HEK293 (cell line): ENCODE data around the gene LVRN.

Source experiments
- CTCF ChIA-PET: fragments of 350-600 bp; formaldehyde crosslinking; extraction: SDS; loops from one replicate; lab custom pipeline; 2021; ENCODE audit warnings: antibody characterized with exemption; lab: Yijun Ruan, JAX
- POLR2A ChIA-PET: fragments of 300-600 bp; formaldehyde crosslinking; extraction: SDS; loops from one replicate; lab custom pipeline; 2020; ENCODE audit warnings: antibody characterized with exemption, inconsistent platforms; lab: Yijun Ruan, JAX
- H3K27ac ChIP-seq: fragments of 200-500 bp; sonication (Bioruptor generic); 2 replicates; pipeline ENCODE4 v1.5.1; 2014; ENCODE audit warnings: low read depth, low read length, control low read depth, inconsistent platforms; ENCODE audit errors: extremely low read depth
- H3K36me3 ChIP-seq, 2 experiments: fragments of 200-500 bp in 1 of 2; sonication (Bioruptor generic) in 1 of 2; 1 replicate in 1 of 2; 2 replicates in 1 of 2; pipeline ENCODE4 v1.5.1; 2014 to 2017; ENCODE audit warnings: inconsistent platforms in 2 of 2, low read length in 2 of 2; ENCODE audit not compliant: control insufficient read depth in 2 of 2, insufficient read depth in 1 of 2
- H3K4me1 ChIP-seq: fragments of 200-500 bp; sonication (Bioruptor generic); 2 replicates; pipeline ENCODE4 v1.5.1; 2014; ENCODE audit warnings: mild to moderate bottlenecking, low read length, inconsistent platforms; ENCODE audit not compliant: control insufficient read depth, insufficient read depth
- H3K4me3 ChIP-seq: 2 replicates; pipeline ENCODE4 v1.5.1; 2011; ENCODE audit warnings: low read depth, mild to moderate bottlenecking, control low read depth, low read length, moderate library complexity
- H3K9me3 ChIP-seq: fragments of 200-500 bp; sonication (Bioruptor generic); 2 replicates; pipeline ENCODE4 v1.5.1; 2014; ENCODE audit warnings: low read depth, low read length, inconsistent platforms; ENCODE audit not compliant: control insufficient read depth, insufficient read depth
- BCL11A ChIP-seq: fragments of 450-650 bp; formaldehyde crosslinking; IDR thresholded peaks from 2 replicates; pipeline ENCODE4 v1.5.1; 2016; ENCODE audit warnings: low read depth, missing biosample characterization, missing genetic modification characterization
- INSM2 ChIP-seq: fragments of 450-650 bp; formaldehyde crosslinking; IDR thresholded peaks from 2 replicates; pipeline ENCODE4 v1.5.1; 2016; ENCODE audit warnings: missing biosample characterization, missing genetic modification characterization
- PBX3 ChIP-seq: sonication (generic); formaldehyde crosslinking; IDR thresholded peaks from 2 replicates; pipeline ENCODE4 v1.8.1; 2022; ENCODE audit warnings: mild to moderate bottlenecking, moderate library complexity, missing genetic modification reagents
- PRDM1 ChIP-seq: fragments of 450-650 bp; formaldehyde crosslinking; IDR thresholded peaks from 2 replicates; pipeline ENCODE4; 2016; ENCODE audit warnings: missing biosample characterization, missing genetic modification characterization
- SETDB1 ChIP-seq: IDR thresholded peaks from one replicate; pipeline ENCODE4 v1.6.1; 2017; ENCODE audit warnings: mild to moderate bottlenecking, low read length, moderate library complexity, mixed read lengths; ENCODE audit not compliant: insufficient read length
- SP2 ChIP-seq: fragments of 450-650 bp; formaldehyde crosslinking; IDR thresholded peaks from 2 replicates; pipeline ENCODE4 v1.5.1; 2016; ENCODE audit warnings: missing biosample characterization, missing genetic modification characterization
- YY1 ChIP-seq: fragments of 450-650 bp; formaldehyde crosslinking; IDR thresholded peaks from 2 replicates; pipeline ENCODE4 v1.5.1; 2018; ENCODE audit warnings: missing biosample characterization, missing genetic modification characterization
- ZBTB44 ChIP-seq: fragments of 450-650 bp; IDR thresholded peaks from 2 replicates; pipeline ENCODE4 v1.5.1; 2018; ENCODE audit warnings: missing biosample characterization, mild to moderate bottlenecking, missing genetic modification characterization
- ZBTB7A ChIP-seq: fragments of 450-650 bp; formaldehyde crosslinking; IDR thresholded peaks from 2 replicates; pipeline ENCODE4 v1.5.1; 2016; ENCODE audit warnings: low read depth, missing biosample characterization, missing genetic modification characterization
- ZFP69B ChIP-seq: fragments of 450-650 bp; formaldehyde crosslinking; IDR thresholded peaks from 2 replicates; pipeline ENCODE4 v1.5.1; 2016; ENCODE audit warnings: missing biosample characterization, missing genetic modification characterization
- ZNF121 ChIP-seq: fragments of 450-650 bp; formaldehyde crosslinking; IDR thresholded peaks from 2 replicates; pipeline ENCODE4 v1.5.1; 2016; ENCODE audit warnings: missing biosample characterization, missing genetic modification characterization
- ZNF133 ChIP-seq: fragments of 450-650 bp; formaldehyde crosslinking; IDR thresholded peaks from 2 replicates; pipeline ENCODE4 v1.5.1; 2016; ENCODE audit warnings: missing biosample characterization, missing genetic modification characterization
- ZNF16 ChIP-seq: fragments of 450-650 bp; formaldehyde crosslinking; IDR thresholded peaks from 2 replicates; pipeline ENCODE4 v1.5.1; 2016; ENCODE audit warnings: low read depth, missing biosample characterization, missing genetic modification characterization
- ZNF184 ChIP-seq: fragments of 450-650 bp; IDR thresholded peaks from 2 replicates; pipeline ENCODE4 v1.5.1; 2018; ENCODE audit warnings: missing biosample characterization, mild to moderate bottlenecking, missing genetic modification characterization
- ZNF266 ChIP-seq: fragments of 450-650 bp; formaldehyde crosslinking; IDR thresholded peaks from 2 replicates; pipeline ENCODE4 v1.5.1; 2016; ENCODE audit warnings: missing biosample characterization, missing genetic modification characterization, low read depth
- ZNF274 ChIP-seq, 2 experiments: fragments of 200-500 bp in 1 of 2; fragments of 450-650 bp in 1 of 2; sonication (Bioruptor generic) in 1 of 2; formaldehyde crosslinking in 1 of 2; IDR thresholded peaks; 2 replicates each; pipeline versions ENCODE4 v1.5.1 to v1.6.1; 2014 to 2016; ENCODE audit warnings: borderline replicate concordance in 1 of 2, inconsistent platforms in 1 of 2, low read length in 1 of 2, missing biosample characterization in 1 of 2, missing genetic modification characterization in 1 of 2
- ZNF292 ChIP-seq: fragments of 450-650 bp; formaldehyde crosslinking; IDR thresholded peaks from 2 replicates; pipeline ENCODE4 v1.5.1; 2016; ENCODE audit warnings: low read depth, missing biosample characterization, missing genetic modification characterization, borderline replicate concordance
- ZNF311 ChIP-seq: fragments of 450-650 bp; formaldehyde crosslinking; IDR thresholded peaks from 2 replicates; pipeline ENCODE4 v1.5.1; 2017; ENCODE audit warnings: missing biosample characterization, missing genetic modification characterization, borderline replicate concordance
- ZNF335 ChIP-seq: fragments of 450-650 bp; formaldehyde crosslinking; conservative IDR thresholded peaks from 2 replicates; pipeline ENCODE4 v1.5.1; 2016; ENCODE audit warnings: missing biosample characterization, missing genetic modification characterization
- ZNF488 ChIP-seq: fragments of 450-650 bp; formaldehyde crosslinking; IDR thresholded peaks from 2 replicates; pipeline ENCODE4 v1.5.1; 2016; ENCODE audit warnings: missing biosample characterization, missing genetic modification characterization
- ZNF521 ChIP-seq: fragments of 450-650 bp; formaldehyde crosslinking; IDR thresholded peaks from 2 replicates; pipeline ENCODE4 v1.5.1; 2017; ENCODE audit warnings: missing biosample characterization, mild to moderate bottlenecking, missing genetic modification characterization
- ZNF561 ChIP-seq: fragments of 450-650 bp; IDR thresholded peaks from 2 replicates; pipeline ENCODE4 v1.5.1; 2018; ENCODE audit warnings: missing biosample characterization, missing genetic modification characterization, borderline replicate concordance
- ZNF624 ChIP-seq: fragments of 450-650 bp; formaldehyde crosslinking; IDR thresholded peaks from 2 replicates; pipeline ENCODE4 v1.5.1; 2017; ENCODE audit warnings: missing biosample characterization, missing genetic modification characterization
- ZNF664 ChIP-seq: fragments of 450-650 bp; formaldehyde crosslinking; IDR thresholded peaks from 2 replicates; pipeline ENCODE4 v1.5.1; 2016; ENCODE audit warnings: missing biosample characterization, missing genetic modification characterization
- ZNF670 ChIP-seq: fragments of 450-650 bp; formaldehyde crosslinking; IDR thresholded peaks from 2 replicates; pipeline ENCODE4 v1.5.1; 2016; ENCODE audit warnings: missing biosample characterization, missing genetic modification characterization, low read depth
- ZNF677 ChIP-seq: fragments of 450-650 bp; IDR thresholded peaks from 2 replicates; pipeline ENCODE4 v1.5.0; 2018; ENCODE audit warnings: missing biosample characterization, mild to moderate bottlenecking, missing genetic modification characterization, moderate library complexity
- ZNF692 ChIP-seq: fragments of 450-650 bp; formaldehyde crosslinking; IDR thresholded peaks from 2 replicates; pipeline ENCODE4 v1.5.1; 2016; ENCODE audit warnings: missing biosample characterization, missing genetic modification characterization
- ZNF776 ChIP-seq: fragments of 450-650 bp; formaldehyde crosslinking; IDR thresholded peaks from 2 replicates; pipeline ENCODE4 v1.5.0; 2017; ENCODE audit warnings: missing biosample characterization, missing genetic modification characterization, borderline replicate concordance
- ZSCAN16 ChIP-seq: fragments of 450-650 bp; formaldehyde crosslinking; IDR thresholded peaks from 2 replicates; pipeline ENCODE4 v1.5.1; 2016; ENCODE audit warnings: missing biosample characterization, missing genetic modification characterization

The LVRN gene

GRCh38 chr5:115944501-115944900 is 17.8 kb upstream of the LVRN start (continued):
- no peak for TF ChIP-seq ZNF521 (tag by site-specific recombination)

GRCh38 chr5:115946655-115947054 is 15.6 kb upstream of the LVRN start:
- TF ChIP-seq ZNF335 (tag by site-specific recombination) = no peak
- TF ChIP-seq ZBTB44 (tag by site-specific recombination) = no peak
- no peak for TF ChIP-seq ZNF121 (tag by site-specific recombination)
- TF ChIP-seq ZBTB7A (tag by site-specific recombination) = no peak
- TF ChIP-seq ZNF776 = no peak
- no peak for TF ChIP-seq ZNF624 (tag by site-specific recombination)
- no peak for TF ChIP-seq ZNF266 (tag by site-specific recombination)
- no peak for TF ChIP-seq ZSCAN16 (tag by site-specific recombination)
- TF ChIP-seq ZNF311 (tag by site-specific recombination) = no peak
- no peak for TF ChIP-seq ZNF292 (tag by site-specific recombination)
- TF ChIP-seq ZNF677 (tag by site-specific recombination) = no peak
- TF ChIP-seq SETDB1 = no peak
- no peak for TF ChIP-seq ZNF274 (IDR thresholded peaks at IDR 0.05; ENCODE audit: low read length)
- TF ChIP-seq ZNF274 (tag by site-specific recombination; IDR thresholded peaks at IDR 0.05; ENCODE audit: borderline replicate concordance) = no peak
- ChIA-PET POLR2A (no interaction called here), CTCF (no interaction called here)
- H3K4me1 ChIP-seq = no peaks in the 10 kb centered on the region
- no peaks in the 10 kb centered on the region for H3K36me3 ChIP-seq
- H3K4me3 ChIP-seq = no peak overlapping the region
- no peaks in the 10 kb centered on the region for H3K9me3 ChIP-seq
- H3K27ac ChIP-seq = no peak overlapping the region

GRCh38 chr5:115947260-115947659 is 15.0 kb upstream of the LVRN start:
- H3K27ac ChIP-seq = no peak overlapping the region
- H3K4me1 ChIP-seq = no peaks in the 10 kb centered on the region
- ChIA-PET CTCF (no interaction called here), POLR2A (no interaction called here)
- no peaks in the 10 kb centered on the region for H3K9me3 ChIP-seq
- TF ChIP-seq ZNF488 (no peak), SP2 (tag by site-specific recombination) (no peak), ZNF561 (tag by site-specific recombination) (no peak), YY1 (tag by site-specific recombination) (no peak), ZNF692 (tag by site-specific recombination) (no peak), ZNF670 (no peak), ZFP69B (tag by site-specific recombination) (no peak), ZNF16 (no peak), ZNF184 (tag by site-specific recombination) (no peak), ZNF133 (tag by site-specific recombination) (no peak), ZNF664 (tag by site-specific recombination) (no peak), INSM2 (tag by site-specific recombination) (no peak), PBX3 (no peak), ZBTB7A (tag by site-specific recombination) (no peak), BCL11A (tag by site-specific recombination) (no peak), PRDM1 (no peak)
- H3K36me3 ChIP-seq = no peaks in the 10 kb centered on the region
- no peak overlapping the region for H3K4me3 ChIP-seq
